Activated naive CD8-positive, alpha-beta T cell treated with anti-CD3 and anti-CD28 coated beads, Interleukin-2, amount 10 ng/mL, durations not matched to agents 7 days and 5 days (primary cell): ENCODE data around the gene ADGRD2. TPM values are rescaled to one million over a fixed set of nuclear protein-coding genes. Genes with fewer than 3 reads are reported as not detected.
A peak's percentile ranks its signal among the peaks of the same experiment; 100 is the strongest.

Source experiments
- ATAC-seq: fragments of 150-1000 bp; cut with Tn5 transposase; one replicate; pipeline ENCODE4 v1.10.0; 2021; ENCODE audit warnings: low read depth, moderate library complexity
- POLR2A ChIA-PET: fragments of 350-600 bp; sonication (Branson Sonifier 250); formaldehyde crosslinking; loops from one replicate; lab custom pipeline; 2021; ENCODE audit warnings: antibody characterized with exemption; lab: Charles Lee
- DNase-seq: peaks from one replicate; pipeline ENCODE4 v3.0.0; 2021
- H3K27ac Mint-ChIP-seq: one replicate; pipeline ENCODE4 v1.8.0; 2022; ENCODE audit warnings: mild to moderate bottlenecking, mixed read lengths
- H3K27me3 Mint-ChIP-seq: one replicate; pipeline ENCODE4 v1.8.0; 2022; ENCODE audit warnings: mild to moderate bottlenecking, moderate library complexity, mixed read lengths
- H3K36me3 Mint-ChIP-seq: one replicate; pipeline ENCODE4 v1.8.0; 2021; ENCODE audit warnings: mild to moderate bottlenecking, mixed read lengths
- H3K4me1 Mint-ChIP-seq: one replicate; pipeline ENCODE4 v1.8.0; 2021; ENCODE audit warnings: mixed read lengths
- H3K4me3 Mint-ChIP-seq: one replicate; pipeline ENCODE4 v1.8.0; 2022; ENCODE audit warnings: mild to moderate bottlenecking, moderate library complexity, mixed read lengths
- H3K9me3 Mint-ChIP-seq: one replicate; pipeline ENCODE4 v1.8.0; 2021; ENCODE audit warnings: mixed read lengths
- total RNA-seq, 2 experiments: library from RNA; stranded (reverse); gene quantifications; one replicate each; pipeline ENCODE4 v1.2.3, GENCODE V29; 2021

ADGRD2 gene
- total RNA-seq, 2 experiments from 2014 or later = not detected

GRCh38 chr9:124442826-124443225 is 7.4 kb upstream of the ADGRD2 start:
- Mint-ChIP-seq H3K9me3 (no peaks in the 10 kb centered on the region), H3K27me3 (peaks cover 36% of the 10 kb centered on the region), H3K4me1 (no peaks in the 10 kb centered on the region), H3K4me3 (no peak overlapping the region), H3K27ac (no peak overlapping the region), H3K36me3 (no peaks in the 10 kb centered on the region)
- DNase-seq = no peak
- no peak for ATAC-seq
- POLR2A ChIA-PET = no interaction called here

DNA sequence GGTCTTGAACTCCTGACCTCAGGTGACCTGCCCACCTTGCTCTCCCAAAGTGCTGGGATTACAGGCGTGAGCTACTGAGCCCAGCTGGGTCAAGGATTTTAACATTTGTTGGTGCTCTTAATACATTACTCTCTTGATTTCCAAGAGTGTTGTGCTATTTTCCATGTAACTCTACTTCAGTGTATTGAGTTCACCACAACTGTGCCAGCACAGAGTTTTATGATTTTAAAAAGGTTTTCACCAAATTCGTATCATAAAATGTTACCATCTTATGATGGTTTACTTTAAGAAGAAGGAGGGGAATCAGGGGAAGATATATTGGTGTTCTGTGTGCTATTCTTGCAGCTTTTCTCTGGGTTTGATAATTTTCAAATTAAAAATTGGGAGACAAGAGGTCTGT is 6.6 kb upstream of the ADGRD2 start:
- Mint-ChIP-seq H3K4me1 (no peaks in the 10 kb centered on the region), H3K27me3 (peaks cover 36% of the 10 kb centered on the region), H3K36me3 (no peaks in the 10 kb centered on the region), H3K9me3 (no peaks in the 10 kb centered on the region), H3K27ac (no peak overlapping the region), H3K4me3 (no peak overlapping the region)
- POLR2A ChIA-PET = no interaction called here
- no peak for ATAC-seq
- DNase-seq = no peak

DNA sequence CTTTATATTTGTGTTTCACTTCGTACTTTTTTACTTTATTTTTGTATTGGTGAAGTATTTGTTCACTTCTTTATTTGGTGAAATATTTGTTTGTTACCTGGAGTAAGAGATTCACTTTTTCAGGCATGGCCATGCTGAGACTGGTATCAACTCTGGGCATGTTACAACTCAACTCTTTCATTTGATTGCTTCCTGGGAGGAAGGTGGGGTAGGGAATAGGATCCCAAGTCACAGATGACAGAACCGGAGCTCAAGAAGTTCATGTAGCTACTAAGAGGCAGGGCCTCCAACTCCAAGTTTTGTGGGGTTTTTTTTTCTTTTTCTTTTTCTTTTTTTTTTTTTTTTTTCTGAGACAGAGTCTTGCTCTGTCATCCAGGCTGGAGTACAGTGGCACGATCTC is 6.1 kb upstream of the ADGRD2 start:
- no peak overlapping the region for H3K27ac Mint-ChIP-seq
- H3K27me3 Mint-ChIP-seq = peaks cover 38% of the 10 kb centered on the region
- POLR2A ChIA-PET = no interaction called here
- no peaks in the 10 kb centered on the region for H3K4me1 Mint-ChIP-seq
- DNase-seq (no peak), ATAC-seq (no peak)
- H3K9me3 Mint-ChIP-seq = no peaks in the 10 kb centered on the region
- no peak overlapping the region for H3K4me3 Mint-ChIP-seq
- no peaks in the 10 kb centered on the region for H3K36me3 Mint-ChIP-seq

GRCh38 chr9:124447297-124447661 is 3.0 kb upstream of the ADGRD2 start:
- no peak overlapping the region for H3K27ac Mint-ChIP-seq
- DNase-seq (no peak), ATAC-seq (no peak)
- no peaks in the 10 kb centered on the region for H3K36me3 Mint-ChIP-seq
- no peaks in the 10 kb centered on the region for H3K9me3 Mint-ChIP-seq
- H3K27me3 Mint-ChIP-seq = peaks cover 45% of the 10 kb centered on the region
- H3K4me1 Mint-ChIP-seq = no peaks in the 10 kb centered on the region
- no peak overlapping the region for H3K4me3 Mint-ChIP-seq
- POLR2A ChIA-PET = no interaction called here

- DNase-seq = peak; percentile 21
- H3K9me3 Mint-ChIP-seq = no peaks in the 10 kb centered on the region
- POLR2A ChIA-PET = no interaction called here
- no peak for ATAC-seq
- no peaks in the 10 kb centered on the region for H3K36me3 Mint-ChIP-seq
- no peak overlapping the region for H3K4me3 Mint-ChIP-seq
- H3K4me1 Mint-ChIP-seq = no peaks in the 10 kb centered on the region
- H3K27me3 Mint-ChIP-seq = peaks cover 41% of the 10 kb centered on the region
- H3K27ac Mint-ChIP-seq = no peak overlapping the region
These were observed 2.2 kb upstream of the ADGRD2 start for GRCh38 chr9:124448019-124448418.

DNA sequence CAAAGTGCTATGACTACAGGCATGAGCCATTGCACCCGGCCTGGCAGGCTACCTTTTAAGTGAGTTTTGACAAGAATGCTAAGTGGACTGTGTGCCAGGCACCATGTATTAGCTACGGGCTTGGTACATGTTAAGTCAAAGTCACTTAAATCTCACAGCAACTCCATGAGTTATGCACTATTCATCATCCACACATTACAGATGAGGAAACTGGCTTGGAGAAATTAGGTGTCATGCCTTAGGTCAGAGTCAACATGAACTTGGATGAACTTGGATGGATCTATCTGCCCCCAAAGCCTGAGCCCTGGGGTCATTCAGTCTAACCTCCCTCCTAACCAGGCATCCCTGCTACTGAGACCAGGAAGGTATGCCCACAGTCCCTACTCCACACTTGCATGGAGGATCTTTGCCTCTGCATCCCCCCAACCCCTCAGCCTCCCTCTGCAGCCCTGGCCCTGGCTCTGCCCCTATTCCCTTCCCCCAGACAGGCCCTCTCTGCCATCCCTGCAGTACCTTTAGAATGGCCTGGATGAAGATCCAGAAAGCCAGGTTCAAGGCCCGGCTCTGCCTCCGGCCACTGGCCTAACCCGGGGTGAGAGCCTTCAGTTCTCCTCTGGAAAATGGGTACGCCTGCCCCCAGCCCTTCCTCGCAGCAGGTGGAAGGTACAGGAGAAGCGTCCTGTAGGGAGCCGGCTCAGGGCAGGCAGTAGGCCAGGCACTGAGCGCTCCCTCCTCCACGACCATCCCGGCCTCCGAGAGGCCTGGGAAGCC is 685 bp upstream of the ADGRD2 start:
- no peak for ATAC-seq
- Mint-ChIP-seq H3K27me3 (peaks cover 36% of the 10 kb centered on the region), H3K9me3 (no peaks in the 10 kb centered on the region), H3K4me3 (no peak overlapping the region), H3K4me1 (no peaks in the 10 kb centered on the region), H3K36me3 (no peaks in the 10 kb centered on the region), H3K27ac (no peak overlapping the region)
- POLR2A ChIA-PET = no interaction called here
- DNase-seq = peak; percentile 23

- Mint-ChIP-seq H3K4me1 (no peaks in the 10 kb centered on the region), H3K27ac (no peak overlapping the region), H3K9me3 (no peaks in the 10 kb centered on the region), H3K36me3 (no peaks in the 10 kb centered on the region), H3K27me3 (peaks cover 33% of the 10 kb centered on the region), H3K4me3 (no peak overlapping the region)
- POLR2A ChIA-PET = no interaction called here
- peak; percentile 17 for DNase-seq
- no peak for ATAC-seq
These were observed 845 bp downstream of the ADGRD2 start for GRCh38 chr9:124450931-124451661.

DNA sequence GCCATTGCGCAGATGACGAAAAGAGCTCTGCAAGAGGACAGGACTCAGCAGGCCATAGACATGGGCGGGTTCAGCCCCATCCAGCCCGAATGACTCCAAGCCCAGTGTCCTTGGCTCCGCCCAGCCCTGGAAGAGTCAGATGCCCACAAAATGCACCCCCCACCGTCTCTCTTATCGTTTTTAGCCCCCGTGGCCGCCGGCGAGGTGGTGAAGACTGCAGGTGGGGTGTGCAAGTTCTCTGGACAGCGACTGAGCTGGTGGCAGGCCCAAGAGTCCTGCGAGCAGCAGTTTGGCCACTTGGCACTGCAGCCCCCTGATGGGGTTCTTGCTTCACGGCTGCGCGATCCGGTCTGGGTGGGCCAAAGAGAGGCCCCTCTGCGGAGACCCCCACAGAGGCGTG is 2.1 kb downstream of the ADGRD2 start:
- Mint-ChIP-seq H3K27me3 (peaks cover 34% of the 10 kb centered on the region), H3K9me3 (no peaks in the 10 kb centered on the region), H3K36me3 (no peaks in the 10 kb centered on the region), H3K4me1 (no peaks in the 10 kb centered on the region), H3K27ac (no peak overlapping the region), H3K4me3 (no peak overlapping the region)
- no peak for ATAC-seq
- POLR2A ChIA-PET = no interaction called here
- DNase-seq = peak; percentile 20

DNA sequence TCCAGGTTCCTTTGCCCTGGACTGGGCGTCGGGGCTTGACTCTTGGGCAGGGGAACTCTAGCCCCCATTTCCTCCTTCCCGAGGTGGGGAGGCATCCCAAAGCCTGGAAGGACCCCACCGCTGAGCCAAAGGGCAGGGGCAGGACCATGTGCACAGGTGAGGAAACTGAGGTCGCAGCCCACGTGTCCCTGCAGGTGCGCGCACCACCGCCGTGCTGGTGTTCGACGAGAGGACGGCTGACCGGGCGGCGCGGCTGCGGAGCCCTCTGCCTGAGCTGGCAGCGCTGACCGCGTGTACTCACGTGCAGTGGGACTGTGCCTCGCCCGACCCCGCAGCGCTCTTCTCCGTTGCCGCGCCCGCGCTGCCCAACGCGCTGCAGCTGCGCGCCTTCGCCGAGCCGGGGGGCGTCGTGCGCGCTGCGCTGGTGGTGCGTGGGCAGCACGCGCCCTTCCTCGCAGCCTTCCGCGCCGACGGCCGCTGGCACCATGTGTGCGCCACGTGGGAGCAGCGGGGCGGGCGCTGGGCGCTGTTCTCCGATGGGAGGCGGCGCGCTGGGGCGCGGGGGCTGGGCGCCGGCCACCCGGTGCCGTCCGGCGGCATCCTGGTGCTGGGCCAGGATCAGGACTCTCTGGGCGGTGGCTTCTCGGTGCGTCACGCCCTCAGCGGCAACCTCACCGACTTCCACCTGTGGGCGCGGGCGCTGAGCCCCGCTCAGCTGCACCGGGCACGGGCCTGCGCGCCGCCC is 2.8 kb downstream of the ADGRD2 start:
- no peaks in the 10 kb centered on the region for H3K4me1 Mint-ChIP-seq
- POLR2A ChIA-PET = no interaction called here
- H3K27me3 Mint-ChIP-seq = peaks cover 34% of the 10 kb centered on the region
- ATAC-seq (no peak), DNase-seq (peak; percentile 22)
- H3K9me3 Mint-ChIP-seq = no peaks in the 10 kb centered on the region
- H3K4me3 Mint-ChIP-seq = no peak overlapping the region
- no peaks in the 10 kb centered on the region for H3K36me3 Mint-ChIP-seq
- H3K27ac Mint-ChIP-seq = no peak overlapping the region

DNA sequence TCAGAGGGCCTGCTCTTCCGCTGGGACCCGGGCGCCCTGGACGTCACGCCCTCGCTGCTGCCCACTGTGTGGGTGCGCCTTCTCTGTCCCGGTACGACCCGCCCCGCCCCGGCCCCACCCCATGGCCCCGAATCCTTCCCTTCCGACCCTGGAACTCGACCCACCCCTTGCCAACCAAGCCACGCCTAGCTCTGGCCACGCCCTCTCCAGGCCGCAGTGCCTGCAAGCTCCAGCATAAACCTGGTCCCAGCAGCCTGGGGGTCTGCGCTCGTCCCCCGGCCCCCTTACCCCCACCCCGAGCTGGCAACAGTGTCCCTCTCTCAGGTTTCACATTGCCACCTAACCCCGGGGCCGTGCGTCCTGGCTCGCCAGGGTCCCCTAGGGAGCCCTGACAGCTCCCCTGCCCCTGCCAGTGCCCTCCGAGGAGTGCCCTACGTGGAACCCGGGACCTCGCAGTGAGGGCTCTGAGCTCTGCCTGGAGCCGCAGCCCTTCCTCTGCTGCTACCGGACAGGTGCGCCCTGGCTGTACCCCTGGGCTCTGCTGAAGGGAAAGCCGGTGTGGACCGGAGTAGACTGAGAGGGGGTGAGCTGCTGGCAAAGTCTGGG is 3.4 kb downstream of the ADGRD2 start:
- Mint-ChIP-seq H3K9me3 (no peaks in the 10 kb centered on the region), H3K27me3 (peaks cover 35% of the 10 kb centered on the region), H3K36me3 (no peaks in the 10 kb centered on the region), H3K4me1 (no peaks in the 10 kb centered on the region), H3K27ac (no peak overlapping the region), H3K4me3 (no peak overlapping the region)
- POLR2A ChIA-PET = no interaction called here
- no peak for ATAC-seq
- DNase-seq = peak; percentile 29

DNA sequence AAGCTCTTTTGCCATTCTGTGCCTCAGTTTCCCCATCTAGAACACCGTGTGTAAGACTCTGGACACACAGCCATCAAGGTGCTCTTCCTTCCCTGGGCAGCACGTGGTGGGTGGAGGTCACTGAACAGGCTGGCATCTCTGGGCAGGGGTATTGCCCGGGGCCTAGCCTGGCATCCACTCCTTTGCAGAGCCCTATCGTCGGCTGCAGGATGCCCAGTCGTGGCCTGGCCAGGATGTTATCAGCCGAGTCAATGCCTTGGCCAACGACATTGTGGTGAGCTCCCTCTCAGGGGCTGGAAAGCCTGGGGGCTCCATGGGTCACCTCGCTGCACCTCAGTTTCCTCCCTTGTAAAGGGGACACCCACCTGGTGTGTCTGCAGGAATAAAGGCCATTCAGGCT is 4.0 kb downstream of the ADGRD2 start:
- Mint-ChIP-seq H3K9me3 (no peaks in the 10 kb centered on the region), H3K4me1 (no peaks in the 10 kb centered on the region), H3K27ac (no peak overlapping the region), H3K36me3 (no peaks in the 10 kb centered on the region), H3K27me3 (peaks cover 32% of the 10 kb centered on the region), H3K4me3 (no peak overlapping the region)
- DNase-seq (peak; percentile 18), ATAC-seq (no peak)
- POLR2A ChIA-PET = no interaction called here

DNA sequence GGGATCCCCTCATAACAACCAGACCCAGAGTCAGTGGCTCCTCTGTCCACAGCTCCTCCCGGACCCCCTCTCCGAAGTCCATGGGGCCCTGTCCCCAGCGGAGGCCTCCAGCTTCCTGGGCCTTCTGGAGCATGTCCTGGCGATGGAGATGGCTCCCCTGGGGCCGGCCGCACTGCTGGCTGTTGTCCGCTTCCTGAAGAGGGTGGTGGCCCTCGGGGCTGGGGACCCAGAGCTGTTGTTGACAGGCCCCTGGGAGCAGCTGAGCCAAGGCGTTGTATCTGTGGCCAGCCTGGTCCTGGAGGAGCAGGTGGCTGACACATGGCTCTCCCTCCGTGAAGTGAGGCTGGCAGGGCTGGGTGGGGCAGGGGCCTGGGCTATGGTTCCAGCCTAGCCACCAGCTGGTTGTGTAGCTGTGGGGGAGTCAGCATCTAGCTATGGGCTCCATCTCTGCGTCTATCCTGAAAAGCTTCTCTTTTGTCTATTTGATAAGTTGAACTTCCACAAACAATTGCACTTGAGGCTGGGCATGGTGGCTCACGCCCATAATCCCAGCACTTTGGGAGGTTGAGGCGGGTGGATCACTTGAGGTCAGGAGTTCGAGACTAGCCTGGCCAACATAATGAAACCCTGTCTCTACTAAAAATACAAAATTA is 4.7 kb downstream of the ADGRD2 start:
- H3K4me1 Mint-ChIP-seq = no peaks in the 10 kb centered on the region
- H3K9me3 Mint-ChIP-seq = no peaks in the 10 kb centered on the region
- DNase-seq (peak; percentile 21), ATAC-seq (no peak)
- H3K36me3 Mint-ChIP-seq = no peaks in the 10 kb centered on the region
- peaks cover 27% of the 10 kb centered on the region for H3K27me3 Mint-ChIP-seq
- H3K27ac Mint-ChIP-seq = no peak overlapping the region
- no peak overlapping the region for H3K4me3 Mint-ChIP-seq
- POLR2A ChIA-PET = no interaction called here

DNA sequence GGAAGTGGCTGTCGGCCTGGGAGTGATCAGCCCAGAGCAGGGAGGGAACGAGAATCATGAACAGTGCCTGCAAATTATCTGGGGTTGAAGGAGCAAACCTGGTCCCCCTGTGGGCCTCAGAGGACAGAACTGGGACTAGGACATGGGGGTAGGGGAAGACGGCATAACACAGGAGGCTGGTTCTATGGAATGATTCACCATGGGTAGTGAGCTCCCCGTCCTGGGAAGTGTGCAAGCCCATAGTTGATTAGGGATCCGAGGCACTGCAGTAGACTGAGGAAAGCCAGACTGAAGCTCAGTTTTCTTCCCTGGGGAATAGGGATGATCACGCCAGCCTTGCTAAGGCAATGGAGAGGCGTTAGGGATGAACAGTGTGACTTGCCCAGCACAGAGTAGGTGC is 5.6 kb downstream of the ADGRD2 start:
- Mint-ChIP-seq H3K27me3 (peaks cover 21% of the 10 kb centered on the region), H3K4me3 (no peak overlapping the region), H3K4me1 (no peaks in the 10 kb centered on the region), H3K27ac (no peak overlapping the region), H3K36me3 (no peaks in the 10 kb centered on the region), H3K9me3 (no peaks in the 10 kb centered on the region)
- POLR2A ChIA-PET = no interaction called here
- ATAC-seq = no peak
- peak; percentile 15 for DNase-seq
